CD4-positive, alpha-beta T cell treated with Interleukin-21 for 1 hour (primary cell): ENCODE measurements around the gene HPCA.

Source experiments
- DNase-seq: peaks from one replicate; pipeline ENCODE4 v3.0.0-alpha.2; 2020

Gene HPCA

DNA sequence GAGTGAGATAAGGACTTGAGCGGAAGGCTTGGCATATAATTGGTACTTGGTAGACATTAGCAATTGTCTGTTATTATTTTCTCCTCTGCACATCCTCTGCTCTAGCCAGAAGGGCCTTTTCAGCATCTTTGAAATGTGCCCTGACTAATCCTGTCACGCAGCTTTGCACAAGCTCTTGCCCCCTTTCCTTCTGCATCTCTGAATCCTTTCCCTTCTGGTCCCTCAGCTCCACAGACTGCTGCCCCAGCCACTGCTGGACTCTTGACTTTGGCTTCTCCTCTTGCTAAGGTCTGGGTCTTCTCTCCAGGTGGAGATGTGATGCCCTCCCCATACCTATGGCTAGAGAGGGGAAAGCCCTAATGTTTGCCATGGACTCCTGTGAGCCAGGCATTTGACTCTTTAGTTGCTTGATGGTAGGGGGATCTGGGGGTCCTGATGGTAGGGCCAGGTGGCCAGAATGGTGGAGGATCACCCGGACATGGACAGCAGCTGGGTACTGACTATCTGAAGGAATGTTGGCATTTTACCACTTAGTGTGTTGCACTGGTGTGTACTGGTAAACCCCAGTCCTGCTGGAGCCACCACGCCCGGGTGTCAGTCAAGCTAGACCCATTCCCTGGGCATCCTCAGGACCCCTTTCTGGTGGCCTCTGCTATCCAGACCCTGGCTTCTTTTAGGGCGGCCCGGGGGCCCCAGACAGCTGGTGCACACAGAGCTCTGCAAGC is 4.4 kb downstream of the HPCA start:
- no peak for DNase-seq

DNA sequence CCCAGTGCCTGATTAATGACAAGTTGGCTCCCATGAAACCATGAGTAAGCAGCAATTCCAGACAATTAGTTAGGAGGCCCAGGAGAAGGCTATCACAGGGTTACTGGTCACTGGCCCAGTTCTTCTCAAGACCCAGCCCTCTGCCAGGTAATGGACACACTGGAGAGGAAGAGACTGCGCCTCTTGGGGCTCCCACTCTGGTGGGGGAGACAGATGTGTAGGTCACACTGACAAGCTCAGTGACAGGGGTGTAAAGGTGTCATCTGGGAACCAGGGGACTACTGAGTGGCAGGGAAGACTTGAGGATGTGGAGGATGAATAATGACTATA is 4.9 kb downstream of the HPCA start:
- no peak for DNase-seq

DNA sequence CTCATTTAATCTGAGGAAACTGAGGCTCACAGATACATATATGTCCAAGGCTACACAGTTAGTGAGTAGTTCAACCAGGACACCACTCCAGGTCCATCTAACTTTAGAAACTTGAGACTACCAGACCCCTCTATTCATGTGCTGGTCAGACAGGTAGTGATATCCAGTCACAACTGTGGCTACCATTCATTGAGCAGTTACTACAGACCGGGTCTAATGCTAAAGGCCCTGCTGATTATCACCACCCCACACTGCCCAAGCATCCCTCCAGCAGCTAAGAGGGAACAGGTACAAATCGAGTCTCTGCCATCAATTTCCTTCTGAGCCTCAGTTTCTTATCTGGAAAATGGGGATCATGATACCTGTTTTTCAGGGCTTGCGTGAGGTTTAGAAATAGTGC is 5.3 kb downstream of the HPCA start:
- DNase-seq, result no peak

DNA sequence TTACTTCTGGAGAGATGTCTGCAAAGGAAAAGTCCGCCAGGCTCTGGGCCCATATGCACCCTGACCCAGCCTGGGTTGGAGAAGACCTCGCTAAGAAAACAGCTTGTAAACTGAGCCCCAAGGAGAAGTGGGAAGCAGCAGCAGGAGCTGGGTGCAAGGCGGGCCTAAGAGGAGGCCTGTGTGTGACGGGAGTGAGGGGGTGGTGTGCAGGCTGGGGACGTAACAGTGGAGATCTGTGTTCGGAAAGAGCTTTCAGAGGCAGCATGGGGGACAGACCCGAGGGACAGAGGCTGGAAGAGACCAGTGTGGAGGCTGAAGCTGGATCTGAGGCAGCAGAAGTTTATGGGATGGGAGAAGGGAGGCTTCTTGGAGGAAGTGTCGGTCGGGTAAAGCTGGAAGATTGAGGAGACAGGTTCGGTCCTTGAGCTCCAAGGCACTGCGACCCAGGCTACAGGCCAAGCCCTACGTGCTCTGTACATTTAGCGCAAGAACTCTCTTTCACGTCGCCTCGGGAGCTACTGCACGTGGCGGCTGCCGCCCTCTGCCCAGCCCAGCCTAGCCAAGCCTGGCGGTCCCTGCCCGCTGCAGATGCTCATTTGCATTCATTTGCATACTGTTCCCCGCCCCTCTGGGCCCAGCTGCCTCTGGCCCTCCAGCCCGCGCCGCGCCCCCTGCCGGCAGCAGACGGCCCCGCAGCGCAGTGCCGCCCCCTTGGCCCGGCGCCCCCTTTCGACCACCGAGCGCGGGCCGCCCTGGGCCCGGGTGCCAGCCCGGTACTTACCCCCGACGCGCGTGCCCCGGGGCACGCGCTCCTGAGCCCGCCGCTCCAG is 6.3 kb downstream of the HPCA start:
- DNase-seq, result peak; percentile 34

DNA sequence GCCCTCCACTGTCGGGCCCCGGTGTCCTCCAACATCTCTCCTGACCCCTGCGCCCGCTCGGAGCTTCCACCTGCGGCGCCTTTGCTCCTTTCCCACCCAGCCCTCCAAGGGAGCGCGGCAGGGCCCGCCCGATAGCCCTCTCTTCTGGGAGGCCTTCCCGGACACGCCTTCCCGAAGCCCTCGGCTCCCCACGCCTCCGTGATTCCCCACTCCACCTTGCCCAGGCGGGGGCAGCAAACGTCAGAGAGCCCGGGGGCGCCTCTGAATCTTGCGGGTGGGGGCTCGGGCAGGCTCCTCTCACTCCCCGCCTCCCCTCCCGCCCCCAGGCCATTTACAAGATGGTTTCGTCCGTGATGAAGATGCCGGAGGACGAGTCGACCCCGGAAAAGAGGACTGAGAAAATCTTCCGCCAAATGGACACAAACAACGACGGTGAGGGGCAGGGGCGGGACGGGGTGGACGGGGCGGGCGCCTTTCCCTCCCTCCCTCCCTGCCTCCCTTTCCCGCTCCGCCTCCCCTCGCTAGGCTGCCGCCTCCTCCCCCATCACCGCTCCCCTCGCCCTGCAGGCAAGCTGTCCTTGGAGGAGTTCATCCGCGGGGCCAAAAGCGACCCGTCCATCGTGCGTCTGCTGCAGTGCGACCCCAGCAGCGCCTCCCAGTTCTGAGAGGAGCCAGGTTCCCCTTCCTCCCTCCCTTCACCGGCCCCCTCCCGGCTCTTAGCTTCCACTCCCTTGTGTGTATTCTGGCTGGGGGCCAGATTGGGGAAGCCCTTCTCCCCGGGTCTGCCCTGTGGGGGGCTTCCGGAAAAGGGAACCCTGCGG is 7.1 kb downstream of the HPCA start:
- no peak for DNase-seq

DNA sequence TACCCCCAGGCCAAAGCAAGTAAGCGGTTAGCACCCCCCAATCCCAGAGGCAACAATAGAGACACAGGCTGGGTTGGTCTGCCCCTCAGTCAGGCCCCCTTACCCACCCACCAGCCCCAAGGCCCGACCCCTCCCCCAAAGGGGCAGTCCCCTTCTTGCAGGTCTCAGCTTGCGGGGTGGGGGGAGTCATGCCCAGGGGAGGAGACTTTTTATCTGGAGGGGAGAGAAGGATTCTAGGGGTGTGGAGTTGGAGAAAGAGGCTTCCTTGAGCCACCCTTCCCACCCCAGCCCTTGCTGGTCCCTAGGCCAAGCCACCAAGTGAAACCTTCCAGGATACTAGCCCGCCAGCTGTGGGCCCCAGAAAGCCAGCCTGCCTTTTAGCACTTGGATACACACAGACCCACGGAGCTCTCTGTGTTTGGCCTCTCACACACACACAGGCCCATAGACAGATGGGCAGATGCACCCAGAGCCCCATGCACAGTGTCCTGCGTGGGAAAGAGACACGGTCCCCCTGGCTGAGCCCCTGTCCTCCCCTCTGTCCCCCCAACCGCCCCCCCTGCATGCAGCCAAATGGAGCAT is 7.8 kb downstream of the HPCA start:
- no peak for DNase-seq

DNA sequence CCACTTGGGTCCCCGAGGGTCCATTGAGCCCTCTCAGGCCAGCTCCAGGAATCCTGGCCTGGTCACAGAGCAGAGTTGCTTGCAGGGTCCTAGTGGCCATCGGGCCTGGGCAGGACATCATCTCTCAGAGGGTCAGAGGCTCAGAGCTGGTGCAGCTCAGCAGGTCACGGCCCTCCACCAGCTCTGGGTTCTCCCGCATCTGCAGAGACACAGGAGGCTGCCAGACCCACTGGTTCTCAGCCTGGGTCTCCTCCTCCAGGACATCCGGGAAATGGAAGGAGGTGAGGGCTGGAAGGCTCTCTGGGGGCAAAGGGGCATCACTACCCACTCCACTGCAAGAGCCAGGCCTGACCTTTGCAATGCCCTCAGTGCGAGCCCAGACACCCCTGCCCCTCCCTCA is 8.4 kb downstream of the HPCA start:
- no peak for DNase-seq

DNA sequence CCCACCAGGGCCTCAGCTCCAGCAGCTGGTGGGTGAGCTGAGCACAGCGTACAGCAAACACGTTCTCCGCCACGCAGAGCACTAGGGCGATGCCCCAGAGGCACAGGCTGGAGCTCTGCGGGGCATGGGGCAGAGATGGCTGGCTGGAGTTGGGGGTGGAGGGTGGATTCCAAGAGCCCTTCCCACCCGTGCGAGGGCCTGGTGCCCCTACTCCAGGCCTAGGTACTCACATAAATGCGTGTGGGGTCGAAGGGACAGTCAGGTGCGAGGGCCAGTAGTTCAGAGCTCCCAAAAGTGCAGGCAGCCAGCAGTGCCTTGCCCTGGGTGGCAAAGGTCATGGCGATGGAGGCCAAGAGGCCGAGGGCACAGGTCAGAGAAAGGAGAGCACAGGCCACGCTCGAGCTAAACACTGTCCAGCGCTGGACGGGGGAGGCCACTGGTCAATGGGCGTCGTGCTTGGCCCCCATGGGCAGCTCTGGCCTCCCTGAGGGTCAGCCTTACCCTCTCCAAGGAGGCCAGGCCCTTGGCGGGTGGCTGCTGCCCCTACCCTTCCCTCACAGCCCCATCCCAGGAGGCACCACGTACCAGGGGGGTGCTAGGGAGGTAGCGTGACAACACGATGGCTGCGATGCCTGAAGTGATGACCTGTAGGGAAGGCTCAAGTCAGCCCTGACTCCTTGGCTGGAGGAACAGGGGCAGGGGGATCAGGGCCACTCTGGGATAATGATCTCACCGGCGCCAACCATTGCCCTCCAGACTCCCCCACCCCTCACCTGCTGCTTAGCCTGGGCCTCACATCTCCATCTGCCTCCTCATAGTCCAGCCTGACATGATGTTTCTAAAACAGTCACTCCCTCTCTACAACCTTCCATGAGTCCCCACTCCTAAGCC is 9.3 kb downstream of the HPCA start:
- DNase-seq, result no peak

DNA sequence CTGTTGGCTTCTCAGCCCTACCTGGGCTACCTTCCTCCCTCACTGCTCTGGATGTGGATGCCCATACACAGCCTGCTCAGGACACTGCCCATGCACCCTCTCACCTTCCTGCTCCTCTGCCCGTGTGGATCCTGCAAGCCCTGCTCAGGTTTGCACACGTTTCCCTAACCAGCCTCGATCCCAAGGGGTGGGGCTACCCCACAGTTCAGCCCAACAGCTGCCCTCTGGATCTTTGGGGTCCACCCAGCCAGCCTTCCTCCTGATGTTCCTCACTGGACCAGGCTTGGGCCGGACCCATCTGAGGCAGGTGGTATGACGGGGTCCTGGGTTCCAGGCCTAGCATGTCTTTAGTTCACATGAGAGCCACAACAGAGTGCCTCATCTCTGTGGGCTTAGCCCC is 10.2 kb downstream of the HPCA start:
- no peak for DNase-seq

DNA sequence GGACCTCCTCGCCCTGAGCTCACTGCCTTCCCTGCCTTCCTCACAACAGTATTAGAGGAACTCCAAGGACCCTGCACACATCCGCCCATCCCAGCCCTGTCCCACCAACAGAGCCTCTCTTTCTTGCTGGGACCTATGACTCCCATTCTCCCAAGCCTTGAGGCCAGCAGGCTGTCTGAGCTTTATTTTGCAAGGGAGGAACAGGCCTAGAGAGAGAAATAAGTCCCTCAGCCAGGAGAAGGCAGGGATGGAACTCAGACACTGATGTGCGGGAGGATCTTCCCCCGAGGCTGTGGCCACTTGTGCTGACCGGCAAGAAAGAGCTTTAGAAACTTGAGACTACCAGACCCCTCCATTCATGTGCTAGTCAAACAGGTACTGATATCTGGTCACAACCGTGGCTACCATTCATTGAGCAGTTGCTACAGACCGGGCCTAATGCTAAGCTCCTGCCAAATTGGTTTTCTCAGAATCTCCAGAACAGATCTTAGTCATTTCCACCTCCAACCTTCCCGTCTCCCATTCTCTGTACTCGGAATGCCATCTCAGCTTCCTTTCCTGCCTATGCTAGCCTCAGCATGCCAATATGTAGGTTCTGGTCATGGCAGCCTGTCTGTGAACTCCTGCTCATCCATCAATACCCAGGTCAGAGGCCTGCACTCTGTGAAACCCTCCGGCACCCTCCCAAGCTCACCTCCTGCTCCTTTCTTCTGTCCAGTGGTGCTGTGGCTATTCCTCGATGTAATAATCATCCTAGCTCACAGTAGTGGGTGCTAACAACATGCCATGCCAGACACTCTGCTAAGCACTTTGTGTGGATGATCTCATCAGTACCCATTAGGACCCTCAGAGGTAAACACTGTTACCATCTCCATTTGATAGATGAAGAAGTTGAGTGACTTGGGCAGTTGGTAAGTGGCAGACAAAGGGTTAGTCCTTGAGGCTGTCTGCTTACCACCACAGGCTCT is 11.1 kb downstream of the HPCA start:
- no peak for DNase-seq

DNA sequence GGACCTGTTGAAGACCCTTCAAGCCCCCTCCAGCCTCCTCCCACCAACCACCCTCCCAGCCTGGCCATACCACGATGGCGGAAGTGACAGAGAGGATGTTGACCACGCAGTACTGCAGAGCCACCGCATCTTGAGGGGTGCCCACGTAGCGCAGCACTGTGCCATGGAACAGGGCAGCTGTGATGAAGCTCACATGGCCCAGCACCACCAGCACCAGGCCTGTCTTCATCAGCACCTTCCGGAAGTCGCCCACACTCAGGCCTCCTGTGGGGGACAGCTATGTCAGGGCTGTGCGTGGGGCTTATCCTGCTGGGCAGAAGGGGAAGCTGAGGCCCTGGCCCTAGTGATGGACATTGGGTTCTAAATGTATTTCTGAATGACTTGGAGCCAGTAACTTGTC is 11.8 kb downstream of the HPCA start:
- DNase-seq, result no peak

DNA sequence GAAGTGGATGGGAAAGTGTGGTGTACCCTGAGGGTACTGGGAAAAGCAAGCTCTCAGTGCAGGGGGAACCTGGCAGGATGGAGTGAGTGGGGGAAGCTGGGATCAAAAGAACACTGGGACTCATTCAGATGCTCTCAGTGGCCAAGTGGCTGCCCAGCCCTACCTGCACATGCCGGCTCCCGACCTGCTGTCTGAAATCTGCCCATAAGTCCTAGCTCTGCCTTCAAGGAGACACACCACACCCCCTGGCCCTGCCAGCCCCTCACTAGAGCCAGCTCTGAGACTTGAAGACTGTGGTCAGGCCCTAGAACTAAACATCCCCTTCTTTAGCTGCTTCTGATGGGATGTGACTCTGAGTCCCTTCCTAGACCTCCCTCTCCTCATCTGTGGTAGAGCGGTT is 12.7 kb downstream of the HPCA start:
- DNase-seq, result no peak

DNA sequence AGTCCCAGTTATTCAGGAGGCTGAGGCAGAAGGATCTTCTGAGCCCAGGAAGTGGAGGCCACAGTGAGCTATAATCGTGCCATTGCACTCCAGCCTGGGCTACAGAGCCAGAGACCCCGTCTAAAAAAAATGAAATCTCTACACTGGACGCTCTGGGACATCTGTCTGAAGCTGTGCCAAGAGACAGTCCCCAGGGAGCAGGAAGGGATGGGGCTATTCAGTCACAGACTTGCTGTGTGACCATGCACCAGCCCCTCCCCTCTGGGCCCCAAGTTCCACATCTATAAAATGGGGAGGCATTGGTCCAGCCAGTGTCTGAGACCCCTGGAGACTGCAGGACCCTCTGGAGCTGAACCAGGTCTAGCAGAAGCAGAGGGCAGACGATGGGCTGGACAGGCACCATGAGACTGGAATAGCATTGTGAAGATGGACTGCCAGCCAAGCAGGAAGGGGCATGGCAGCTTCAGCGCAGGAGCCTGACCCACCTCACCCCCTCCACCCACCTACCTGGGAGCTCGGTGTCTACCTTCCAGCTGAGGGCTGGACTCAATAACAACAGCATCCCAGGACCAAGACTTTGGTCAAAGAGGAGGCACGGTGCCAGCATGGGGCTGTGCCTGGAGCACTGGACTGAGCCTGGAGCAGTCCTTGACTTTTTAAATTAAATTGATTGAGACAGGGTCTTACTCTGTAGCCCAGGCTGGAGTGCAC is 13.4 kb downstream of the HPCA start:
- DNase-seq, result no peak

DNA sequence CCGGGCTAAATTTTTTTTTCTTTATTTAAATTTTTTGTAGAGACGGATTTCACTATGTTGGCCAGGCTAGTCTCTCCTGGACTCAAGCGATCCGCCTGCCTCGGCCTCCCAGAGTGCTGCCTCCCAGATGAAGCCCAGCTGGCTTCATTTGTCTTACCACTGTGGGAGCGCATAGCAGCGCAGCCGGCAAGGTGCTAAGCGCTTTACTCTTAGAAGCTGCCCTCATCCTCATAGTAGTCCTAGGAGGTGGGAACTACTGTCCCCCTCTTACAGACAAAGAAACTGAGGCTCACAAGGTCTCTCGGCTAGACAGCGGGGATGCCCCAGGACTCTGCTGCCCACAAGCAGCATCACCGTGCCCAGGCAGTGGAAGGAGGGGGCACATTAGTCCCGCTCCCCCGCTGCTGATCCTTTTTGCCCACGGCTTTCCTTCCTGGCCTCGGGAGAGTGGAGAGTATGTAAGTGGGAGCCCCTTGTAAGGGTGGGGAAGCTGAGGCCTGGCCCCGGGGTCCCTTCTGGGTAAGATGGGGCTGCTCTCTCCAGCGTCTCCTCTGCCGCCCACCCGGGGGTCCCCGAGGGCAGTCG is 14.2 kb downstream of the HPCA start:
- no peak for DNase-seq

DNA sequence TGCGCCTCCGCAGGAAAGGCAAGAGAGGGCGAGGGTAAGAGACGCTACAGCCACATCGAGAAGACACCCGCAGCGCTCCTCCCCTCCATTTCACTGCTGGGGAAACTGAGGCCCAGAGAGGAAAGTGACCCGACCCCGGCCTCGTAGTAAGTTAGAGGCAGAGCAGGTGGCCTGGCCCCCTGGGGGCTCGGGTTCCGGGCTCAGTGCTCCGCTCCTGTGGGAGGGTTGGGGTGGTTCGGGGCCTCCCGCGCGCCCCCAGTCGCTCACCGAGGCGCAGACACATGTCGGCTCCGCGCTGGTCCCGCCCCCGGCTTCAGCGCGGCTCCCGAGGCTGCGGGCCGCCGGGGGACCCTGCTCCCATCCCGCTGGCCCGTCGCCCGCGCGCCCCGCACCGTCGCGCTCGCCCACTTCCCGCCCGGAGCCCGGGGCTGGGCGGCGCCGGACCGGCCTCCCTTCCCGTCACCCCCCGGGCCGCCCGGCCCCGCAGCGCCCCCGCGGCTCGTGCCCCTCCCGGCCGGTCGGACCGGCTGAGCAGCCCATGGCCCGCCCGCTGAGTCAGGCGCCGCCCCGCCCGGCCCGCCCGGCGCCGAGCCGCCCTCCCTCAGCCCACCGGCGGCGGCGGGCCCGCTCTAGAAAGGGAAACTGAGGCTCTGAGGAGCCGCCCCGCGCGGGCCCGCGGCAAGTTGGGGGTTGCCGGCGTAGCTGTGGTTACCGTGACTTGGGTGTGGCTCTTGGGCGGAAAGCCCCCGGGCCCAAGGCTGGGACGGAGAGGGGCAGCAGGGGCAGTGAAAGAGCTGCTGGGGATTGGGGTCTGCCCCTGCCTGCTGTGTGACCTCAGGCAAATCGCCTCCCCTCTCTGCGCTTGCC is 14.9 kb downstream of the HPCA start, which contains the start of gene TMEM54:
TMEM54 (minus strand) TSS at position 434 of the 867 bp plus-strand sequence; CDS start at position 283, 151 bp downstream.
- no peak for DNase-seq

DNA sequence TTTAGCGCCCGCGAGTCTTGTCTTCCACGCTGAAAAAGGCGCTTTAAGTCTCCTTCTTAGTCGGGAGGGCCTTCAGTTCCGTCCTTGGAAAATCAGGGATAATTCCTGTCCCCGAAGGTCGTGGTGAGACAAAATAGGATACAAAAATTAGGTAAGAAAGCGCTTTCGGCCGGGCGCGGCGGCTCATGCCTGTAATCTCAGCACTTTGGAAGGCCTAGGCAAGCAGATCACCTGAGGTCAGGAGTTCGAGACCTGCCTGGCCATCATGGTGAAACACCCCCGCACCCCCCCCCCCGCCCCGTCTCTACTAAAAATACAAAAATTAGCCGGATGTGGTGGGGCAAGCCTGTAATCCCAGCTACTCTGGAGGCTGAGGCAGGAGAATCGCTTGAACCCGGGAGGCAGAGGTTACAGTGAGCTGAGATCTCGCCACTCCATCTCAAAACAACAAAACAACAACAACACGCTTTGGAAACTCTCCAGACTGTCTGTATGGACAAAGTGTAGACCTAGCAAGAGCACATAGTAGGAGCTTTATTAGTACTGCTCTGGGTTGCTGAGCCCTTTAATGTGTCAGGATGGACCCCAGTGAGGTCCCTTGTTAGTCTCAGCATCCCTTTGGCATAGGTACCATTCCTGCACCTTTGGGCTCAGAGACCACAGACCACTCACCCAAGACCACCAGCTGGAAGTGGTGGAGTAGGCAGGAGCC is 15.7 kb downstream of the HPCA start:
- no peak for DNase-seq

DNA sequence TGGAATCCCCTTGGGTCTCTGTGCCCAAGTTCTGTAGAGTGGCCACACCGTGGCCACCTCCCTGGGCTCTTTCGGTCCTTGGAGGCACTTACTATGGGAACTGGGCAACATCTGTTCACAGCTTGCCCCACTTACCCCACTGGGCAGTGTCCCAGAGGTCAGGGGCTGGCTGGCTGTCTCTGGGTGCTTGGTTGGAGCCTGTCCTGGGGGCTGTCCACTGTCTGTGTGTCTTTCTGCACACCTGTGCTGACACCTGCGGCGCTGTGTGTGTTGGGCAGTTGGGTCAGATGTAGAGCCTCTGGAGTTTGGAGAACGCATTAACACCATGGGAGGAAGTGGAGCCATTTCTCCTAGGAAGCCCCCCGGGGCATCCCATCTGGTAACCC is 16.2 kb downstream of the HPCA start:
- DNase-seq, result no peak
